HG03520 (cell line): ENCODE results near the gene ACER1.
"Not testable (repeated sequence)": the region's sequence is repeated elsewhere in the genome, so short reads cannot be mapped to it uniquely, and the experiment has no call there.

Experiments
- ATAC-seq: cut with Tn5 transposase; IDR thresholded peaks from one replicate; pipeline ENCODE4 v1.9.1; 2021; ENCODE audit warnings: mild to moderate bottlenecking, moderate library complexity; ENCODE audit not compliant: unreplicated experiment

ACER1 gene

DNA sequence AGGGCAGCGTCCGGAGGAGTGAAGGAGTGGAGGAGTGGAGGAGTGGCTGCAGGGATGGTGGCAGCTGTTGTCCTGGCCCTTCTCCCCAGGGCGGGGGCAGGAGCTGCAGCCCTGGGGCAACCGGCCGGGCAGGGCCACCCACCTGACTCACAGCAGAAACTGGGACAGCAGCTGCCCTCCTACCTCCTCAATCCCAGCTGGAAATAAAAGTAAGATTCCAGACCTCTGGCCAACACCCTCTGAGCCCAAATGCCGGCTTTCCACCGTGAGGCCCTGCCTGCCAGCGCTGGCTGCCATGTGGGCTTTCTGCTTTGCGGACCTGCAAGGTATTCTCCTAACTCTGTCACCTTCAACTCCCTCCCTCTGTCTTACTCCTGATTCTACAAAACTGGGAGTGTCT is 24.6 kb upstream of the ACER1 start:
- no peak for ATAC-seq

DNA sequence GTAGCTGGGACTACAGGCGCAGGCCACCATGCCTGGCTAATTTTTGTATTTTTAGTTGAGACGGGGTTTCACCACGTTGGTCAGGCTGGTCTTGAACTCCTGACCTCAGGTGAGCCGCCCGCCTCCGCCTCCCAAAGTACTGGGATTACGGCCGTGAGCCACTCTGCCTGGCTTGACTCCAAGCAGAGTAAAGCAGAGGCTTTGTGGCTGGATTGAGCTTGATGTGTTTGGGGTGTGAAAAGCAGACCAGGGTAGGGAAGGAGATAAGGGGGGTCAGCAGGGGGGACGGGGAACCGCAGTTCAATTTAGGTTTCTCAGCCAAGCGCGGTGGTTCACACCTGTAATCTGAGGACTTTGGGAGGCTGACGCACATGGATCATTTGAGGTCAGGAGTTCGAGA is 23.8 kb upstream of the ACER1 start:
- no peak for ATAC-seq

DNA sequence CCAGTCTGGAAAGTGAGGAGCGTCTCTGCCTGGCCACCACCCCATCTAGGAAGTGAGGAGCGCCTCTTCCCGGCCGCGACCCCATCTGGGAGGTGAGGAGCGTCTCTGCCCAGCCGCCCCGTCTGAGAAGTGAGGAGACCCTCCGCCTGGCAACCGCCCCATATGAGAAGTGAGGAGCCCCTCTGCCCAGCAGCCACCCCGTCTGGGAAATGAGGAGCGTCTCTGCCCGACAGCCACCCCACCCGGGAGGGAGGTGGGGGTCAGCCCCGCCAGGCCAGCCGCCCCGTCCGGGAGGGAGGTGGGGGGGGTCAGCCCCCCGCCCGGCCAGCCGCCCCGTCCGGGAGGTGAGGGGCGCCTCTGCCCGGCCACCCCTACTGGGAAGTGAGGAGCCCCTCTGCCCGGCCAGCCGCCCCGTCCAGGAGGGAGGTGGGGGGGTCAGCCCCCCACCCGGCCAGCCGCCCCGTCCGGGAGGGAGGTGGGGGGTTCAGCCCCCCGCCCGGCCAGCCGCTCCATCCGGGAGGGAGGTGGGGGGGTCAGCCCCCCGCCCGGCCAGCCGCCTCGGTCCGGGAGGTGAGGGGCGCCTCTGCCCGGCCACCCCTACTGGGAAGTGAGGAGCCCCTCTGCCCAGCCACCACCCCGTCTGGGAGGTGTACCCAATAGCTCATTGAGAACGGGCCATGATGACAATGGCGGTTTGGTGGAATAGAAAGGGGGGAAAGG is 22.1 kb upstream of the ACER1 start:
- not testable (repeated sequence) for ATAC-seq

GRCh38 chr19:6354098-6354674 is 20.8 kb upstream of the ACER1 start:
- ATAC-seq: no peak

GRCh38 chr19:6352381-6353165 is 19.2 kb upstream of the ACER1 start:
- ATAC-seq: no peak

DNA sequence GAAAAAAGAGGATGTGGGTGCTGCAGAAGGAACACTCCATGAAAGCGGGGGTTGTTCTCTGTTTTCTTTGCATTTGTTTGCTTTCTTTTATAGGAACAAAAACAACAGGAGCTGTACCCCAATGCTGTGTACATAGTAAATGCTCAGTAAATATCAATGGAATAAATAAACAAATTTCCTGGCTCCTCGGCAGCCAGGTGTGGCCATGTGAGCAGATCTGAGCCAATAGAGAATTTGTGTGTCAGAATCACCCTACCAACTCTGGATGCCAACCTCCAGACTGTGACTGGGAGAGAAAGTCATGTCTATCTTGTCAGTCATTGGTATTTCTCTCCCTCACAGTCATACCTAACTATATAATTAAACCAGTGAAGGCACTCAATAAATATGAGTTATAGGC is 17.3 kb upstream of the ACER1 start:
- ATAC-seq: no peak

GRCh38 chr19:6349271-6349670 is 15.9 kb upstream of the ACER1 start:
- not testable (repeated sequence) for ATAC-seq

DNA sequence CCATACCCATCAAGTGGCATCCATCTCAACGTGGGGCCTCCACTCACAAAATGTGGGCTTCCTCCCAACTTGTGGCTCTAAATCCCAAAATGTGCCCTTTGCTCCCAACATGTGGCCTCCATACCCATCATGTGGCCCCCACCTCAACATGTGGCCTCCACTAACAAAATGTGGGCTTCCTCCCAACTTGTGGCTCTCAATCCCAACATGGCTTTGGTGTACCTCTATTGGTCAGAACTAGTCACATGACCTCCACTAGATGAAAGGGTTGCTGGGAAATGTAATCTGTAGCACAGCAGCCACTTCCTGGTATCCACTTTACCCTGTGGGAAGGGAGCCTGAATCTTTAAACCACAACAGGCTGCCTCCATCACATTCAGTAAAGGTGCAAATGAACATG is 10.1 kb upstream of the ACER1 start:
- no peak for ATAC-seq

DNA sequence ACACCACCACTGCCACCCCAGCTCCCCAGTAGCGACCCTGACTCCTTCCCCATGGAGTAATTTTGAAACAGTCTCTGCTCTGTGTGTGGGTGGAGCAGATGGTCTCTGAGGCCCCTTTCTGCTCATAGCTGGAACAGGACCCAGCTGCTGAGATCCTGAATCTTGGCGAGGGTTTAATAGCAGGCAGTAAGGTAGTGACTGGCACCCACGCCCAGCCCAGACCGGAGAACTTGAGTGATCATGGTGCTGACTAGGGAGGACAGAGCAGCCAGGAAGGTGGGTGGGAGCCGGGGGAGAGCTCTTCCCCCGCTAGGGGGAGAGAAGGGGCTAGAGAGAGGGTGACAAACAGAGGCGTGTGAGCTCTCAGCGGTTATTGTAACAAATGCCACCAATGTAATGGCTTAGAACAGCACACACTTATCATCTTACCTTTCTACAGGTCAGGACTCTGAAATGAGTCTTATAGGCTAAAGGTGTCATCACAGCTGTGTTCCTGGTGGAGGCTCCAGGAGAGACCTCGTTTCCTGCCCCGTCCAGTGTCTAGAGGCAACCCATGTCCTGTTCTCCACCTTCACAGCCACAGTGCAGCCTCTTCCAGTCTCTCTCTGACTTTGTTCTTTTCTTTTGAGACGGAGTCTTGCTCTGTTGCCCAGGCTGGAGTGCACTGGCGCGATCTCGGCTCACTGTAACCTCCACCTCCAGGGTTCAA is 7.2 kb upstream of the ACER1 start:
- no peak for ATAC-seq

DNA sequence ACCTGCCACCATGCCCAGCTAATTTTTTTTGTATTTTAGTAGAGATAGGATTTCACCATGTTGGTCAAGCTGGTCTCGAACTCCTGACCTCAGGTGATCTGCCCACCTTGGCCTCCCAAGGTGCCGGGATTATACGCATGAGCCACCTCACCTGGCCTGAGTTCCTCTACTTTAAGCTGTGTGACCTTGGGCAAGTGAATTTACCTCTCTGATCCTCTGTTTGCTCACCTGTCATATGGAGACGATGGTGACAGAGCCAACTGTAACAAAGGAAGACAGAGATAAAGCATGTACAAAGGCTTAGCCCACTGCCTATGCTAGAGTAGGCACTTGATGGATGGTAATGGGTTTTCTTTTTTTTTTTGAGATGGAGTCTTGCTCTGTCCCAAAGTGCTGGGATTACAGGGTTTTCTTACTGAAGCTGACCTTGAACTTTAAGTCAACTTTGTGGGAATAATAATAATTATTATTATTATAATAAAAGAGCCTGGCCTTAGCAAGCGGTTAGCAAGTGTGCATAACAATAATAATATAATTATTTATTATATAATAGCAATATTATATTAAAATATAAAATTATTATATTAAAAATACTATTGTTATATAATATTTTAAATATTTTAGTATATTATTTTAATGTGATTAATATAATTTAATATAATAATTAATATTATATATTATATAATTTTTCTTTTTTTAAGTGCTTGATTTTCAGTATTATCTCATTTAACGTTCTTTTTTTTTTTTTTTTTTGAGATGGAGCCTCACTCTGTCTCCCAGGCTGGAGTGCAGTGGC is 1.3 kb upstream of the ACER1 start:
- ATAC-seq: no peak

GRCh38 chr19:6326815-6327214 is 6.6 kb downstream of the ACER1 start:
- no peak for ATAC-seq

- no peak for ATAC-seq
These were observed 7.8 kb downstream of the ACER1 start for GRCh38 chr19:6325614-6326013.

- no peak for ATAC-seq
These were observed 8.7 kb downstream of the ACER1 start for GRCh38 chr19:6324757-6325156.

- no peak for ATAC-seq
These were observed 11.1 kb downstream of the ACER1 start for GRCh38 chr19:6322284-6322683.

- no peak for ATAC-seq
These were observed 14.0 kb downstream of the ACER1 start for GRCh38 chr19:6319376-6319775.

GRCh38 chr19:6318772-6319171 is 14.6 kb downstream of the ACER1 start:
- no peak for ATAC-seq

- ATAC-seq: not testable (repeated sequence)
These were observed 17.8 kb downstream of the ACER1 start for GRCh38 chr19:6315646-6316045.

- ATAC-seq: no peak
These were observed 19.9 kb downstream of the ACER1 start for GRCh38 chr19:6313398-6313969.

DNA sequence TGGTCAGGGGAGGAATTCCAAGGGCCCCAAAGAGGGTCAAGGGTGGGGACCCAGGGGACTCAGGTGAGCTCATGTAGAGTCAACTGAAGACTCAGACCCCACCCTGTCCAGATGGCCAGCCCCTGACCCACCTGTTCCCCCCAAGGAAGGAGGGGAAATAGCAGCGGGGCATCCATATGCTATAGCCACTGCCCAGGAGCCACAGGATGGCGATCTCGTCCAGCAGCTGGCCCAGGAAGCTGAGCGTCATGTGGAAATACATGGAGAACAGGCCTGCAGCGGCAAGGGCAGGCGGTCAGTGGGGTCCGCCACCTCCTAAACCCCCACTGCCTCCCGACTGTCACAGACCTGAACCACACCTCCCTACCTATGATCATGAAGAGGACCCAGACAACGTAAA is 21.4 kb downstream of the ACER1 start:
- ATAC-seq: no peak

DNA sequence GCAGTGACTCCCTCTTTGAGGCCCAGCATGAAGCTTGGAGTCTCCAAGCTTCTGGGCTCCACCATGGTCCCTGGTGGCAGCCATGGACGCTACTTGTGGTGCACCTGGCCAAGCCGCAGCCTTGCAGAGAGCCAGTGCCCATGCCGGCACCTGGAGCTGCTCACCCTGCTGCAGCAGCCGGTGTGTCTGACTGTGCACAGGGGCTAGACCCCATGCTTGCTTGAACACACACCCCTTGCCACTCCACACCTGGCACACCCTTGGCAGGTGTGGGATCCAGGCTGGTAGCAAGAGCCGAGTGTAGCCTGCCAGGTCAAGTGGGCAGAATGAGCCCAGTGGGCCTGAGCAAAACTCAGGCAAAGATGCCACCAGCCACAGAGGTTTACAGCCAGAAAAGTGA is 35.0 kb downstream of the ACER1 start:
- ATAC-seq: no peak
